ENCODE data around the gene EMX1. TPM values are rescaled to one million over a fixed set of nuclear protein-coding genes. Genes with fewer than 3 reads are reported as not detected.

Gene EMX1
- total RNA-seq, 1 experiment from 2014 or later = not detected

- BruUV-seq (replicated peaks) = no TSS peak
- Mint-ChIP-seq H3K36me3 (ENCODE audit: insufficient read depth, unreplicated experiment) (no peaks in the 10 kb centered on the region), H3K27ac (ENCODE audit: unreplicated experiment) (no peak overlapping the region), H3K4me1 (ENCODE audit: low read depth, unreplicated experiment) (no peaks in the 10 kb centered on the region), H3K27me3 (ENCODE audit: unreplicated experiment) (no peaks in the 10 kb centered on the region), H3K4me3 (ENCODE audit: low read depth, unreplicated experiment) (no peak overlapping the region), H3K9me3 (ENCODE audit: low read depth, unreplicated experiment) (no peaks in the 10 kb centered on the region)
- TF ChIP-seq, protein P1, sequence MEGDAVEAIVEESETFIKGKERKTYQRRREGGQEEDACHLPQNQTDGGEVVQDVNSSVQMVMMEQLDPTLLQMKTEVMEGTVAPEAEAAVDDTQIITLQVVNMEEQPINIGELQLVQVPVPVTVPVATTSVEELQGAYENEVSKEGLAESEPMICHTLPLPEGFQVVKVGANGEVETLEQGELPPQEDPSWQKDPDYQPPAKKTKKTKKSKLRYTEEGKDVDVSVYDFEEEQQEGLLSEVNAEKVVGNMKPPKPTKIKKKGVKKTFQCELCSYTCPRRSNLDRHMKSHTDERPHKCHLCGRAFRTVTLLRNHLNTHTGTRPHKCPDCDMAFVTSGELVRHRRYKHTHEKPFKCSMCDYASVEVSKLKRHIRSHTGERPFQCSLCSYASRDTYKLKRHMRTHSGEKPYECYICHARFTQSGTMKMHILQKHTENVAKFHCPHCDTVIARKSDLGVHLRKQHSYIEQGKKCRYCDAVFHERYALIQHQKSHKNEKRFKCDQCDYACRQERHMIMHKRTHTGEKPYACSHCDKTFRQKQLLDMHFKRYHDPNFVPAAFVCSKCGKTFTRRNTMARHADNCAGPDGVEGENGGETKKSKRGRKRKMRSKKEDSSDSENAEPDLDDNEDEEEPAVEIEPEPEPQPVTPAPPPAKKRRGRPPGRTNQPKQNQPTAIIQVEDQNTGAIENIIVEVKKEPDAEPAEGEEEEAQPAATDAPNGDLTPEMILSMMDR (IDR thresholded peaks at IDR 0.05; ENCODE audit: unreplicated experiment) = no peak
- CTCF ChIA-PET = interaction anchor here (0.8 kb wide), 1 partner anchor 10 kb away, joined by 4 read pairs; no protein-coding TSS in a partner anchor
- intact Hi-C loops (cut with micrococcal nuclease; ENCODE audit: unreplicated experiment) = no loop called here
- DNase-seq = no peak
These were observed 64.2 kb downstream of the EMX1 start for GRCh38 chr2:72981536-72981935.

- intact Hi-C loops (cut with micrococcal nuclease; ENCODE audit: unreplicated experiment) = no loop called here
These were observed 64.9 kb downstream of the EMX1 start for GRCh38 chr2:72982219-72982618.

DNA sequence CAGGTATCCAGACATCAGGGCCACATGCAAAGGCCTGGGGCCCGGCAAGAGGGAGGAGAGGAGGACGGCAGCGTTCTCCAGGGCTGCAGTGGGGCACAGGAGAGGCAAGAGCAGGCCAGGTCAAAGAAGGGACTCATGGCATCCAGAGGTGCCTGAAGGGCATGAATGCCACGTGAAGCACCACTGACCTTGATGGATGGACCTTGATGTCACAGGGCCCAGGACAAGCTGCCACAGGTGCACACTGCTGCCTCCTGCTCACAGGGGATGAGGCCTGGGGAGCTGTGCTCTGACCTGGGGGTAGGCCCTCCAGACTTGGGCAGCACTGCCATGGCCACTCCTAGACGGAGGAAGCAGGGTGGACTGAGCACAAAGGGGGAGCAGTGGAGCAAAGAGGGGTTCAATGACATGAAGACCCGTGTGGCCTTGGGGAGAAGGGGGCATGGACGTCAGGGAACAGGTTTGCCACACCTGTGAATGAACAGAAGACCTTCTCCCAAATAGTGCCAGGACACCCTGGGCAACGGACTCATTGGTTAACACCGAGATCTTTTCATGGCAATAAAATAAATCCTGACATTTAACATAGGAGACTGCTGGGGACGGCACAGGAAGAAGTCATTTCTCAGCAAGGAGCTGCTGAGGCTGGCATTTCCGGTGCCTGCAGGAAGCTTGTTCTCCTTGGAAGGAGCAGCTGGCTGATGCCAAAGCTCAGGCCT is 65.6 kb downstream of the EMX1 start:
- no peak overlapping the region for H3K27ac Mint-ChIP-seq (ENCODE audit: unreplicated experiment)
- intact Hi-C loops (cut with micrococcal nuclease; ENCODE audit: unreplicated experiment) = no loop called here
- no peak overlapping the region for H3K4me3 Mint-ChIP-seq (ENCODE audit: low read depth, unreplicated experiment)
- no peaks in the 10 kb centered on the region for H3K27me3 Mint-ChIP-seq (ENCODE audit: unreplicated experiment)
- no peaks in the 10 kb centered on the region for H3K9me3 Mint-ChIP-seq (ENCODE audit: low read depth, unreplicated experiment)
- CTCF ChIA-PET = interaction anchor here (0.8 kb wide), 1 partner anchor 9 kb away, joined by 4 read pairs; no protein-coding TSS in a partner anchor
- no peak for DNase-seq
- TF ChIP-seq, protein P1 (IDR thresholded peaks at IDR 0.05; ENCODE audit: unreplicated experiment) = no peak
- H3K4me1 Mint-ChIP-seq (ENCODE audit: low read depth, unreplicated experiment) = no peaks in the 10 kb centered on the region
- BruUV-seq (replicated peaks) = no TSS peak
- no peaks in the 10 kb centered on the region for H3K36me3 Mint-ChIP-seq (ENCODE audit: insufficient read depth, unreplicated experiment)

More at GRCh38 chr2:72982219-72982618, 64.9 kb downstream of the EMX1 start:
- Mint-ChIP-seq H3K9me3 (ENCODE audit: low read depth, unreplicated experiment) (no peaks in the 10 kb centered on the region), H3K27ac (ENCODE audit: unreplicated experiment) (no peak overlapping the region), H3K4me3 (ENCODE audit: low read depth, unreplicated experiment) (no peak overlapping the region), H3K27me3 (ENCODE audit: unreplicated experiment) (no peaks in the 10 kb centered on the region), H3K36me3 (ENCODE audit: insufficient read depth, unreplicated experiment) (no peaks in the 10 kb centered on the region), H3K4me1 (ENCODE audit: low read depth, unreplicated experiment) (no peaks in the 10 kb centered on the region)
- CTCF ChIA-PET = interaction anchor here (0.6 to 0.8 kb wide), 3 partner anchors 9 to 95 kb away, joined by 3 to 4 read pairs (median 3); no protein-coding TSS in a partner anchor
- TF ChIP-seq, protein P1 (IDR thresholded peaks at IDR 0.05; ENCODE audit: unreplicated experiment) = no peak
- no TSS peak for BruUV-seq (replicated peaks)
- DNase-seq = no peak

DNA sequence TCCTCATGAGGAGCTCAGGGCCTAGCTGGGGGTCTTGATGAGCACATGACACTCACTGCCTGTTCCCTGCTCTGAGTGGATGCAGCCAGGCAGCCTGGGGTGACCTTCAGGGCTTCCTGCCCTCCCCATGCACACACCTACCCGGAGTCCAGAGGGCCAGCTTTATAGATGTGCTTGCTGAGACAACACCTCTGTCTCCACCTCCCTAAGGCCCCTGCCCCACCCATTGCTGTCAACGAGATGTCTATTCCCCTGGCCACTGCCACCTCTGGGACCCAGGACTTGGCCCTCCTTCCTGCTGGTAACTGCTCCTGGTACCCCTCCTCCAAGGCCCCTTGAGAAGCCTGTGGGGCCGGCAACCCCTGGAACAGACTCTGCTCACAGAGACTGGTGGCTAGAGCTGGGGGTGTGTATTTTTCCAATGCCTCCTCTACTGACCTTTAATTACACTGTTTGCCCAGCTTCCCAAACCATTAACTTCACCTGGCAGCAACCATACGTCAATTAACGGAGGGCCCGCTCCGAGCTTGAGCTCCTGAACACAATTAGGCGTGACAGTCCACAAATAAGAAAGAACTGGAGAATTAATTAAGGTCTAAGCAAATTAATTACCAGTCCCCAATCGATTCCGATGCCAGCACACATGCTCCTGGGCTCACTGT is 66.3 kb downstream of the EMX1 start:
- Mint-ChIP-seq H3K27ac (ENCODE audit: unreplicated experiment) (no peak overlapping the region), H3K9me3 (ENCODE audit: low read depth, unreplicated experiment) (no peaks in the 10 kb centered on the region), H3K36me3 (ENCODE audit: insufficient read depth, unreplicated experiment) (no peaks in the 10 kb centered on the region), H3K27me3 (ENCODE audit: unreplicated experiment) (no peaks in the 10 kb centered on the region), H3K4me3 (ENCODE audit: low read depth, unreplicated experiment) (no peak overlapping the region), H3K4me1 (ENCODE audit: low read depth, unreplicated experiment) (no peaks in the 10 kb centered on the region)
- TF ChIP-seq, protein P1 (IDR thresholded peaks at IDR 0.05; ENCODE audit: unreplicated experiment) = no peak
- DNase-seq = no peak
- intact Hi-C loops (cut with micrococcal nuclease; ENCODE audit: unreplicated experiment) = no loop called here
- no TSS peak for BruUV-seq (replicated peaks)
- CTCF ChIA-PET = interaction anchor here (0.8 kb wide), 1 partner anchor 10 kb away, joined by 4 read pairs; no protein-coding TSS in a partner anchor

All from Calu3 (cell line).